Ectodermal cell (in vitro differentiated cells): ENCODE results near the gene WDR90.

Experiments
- H3K27ac ChIP-seq: 2 replicates; pipeline ENCODE4 v1.7.0; 2013; ENCODE audit warnings: mild to moderate bottlenecking, low read depth, low read length; ENCODE audit not compliant: insufficient read depth, poor library complexity, severe bottlenecking
- H3K27me3 ChIP-seq: 2 replicates; pipeline ENCODE4 v1.7.0; 2013; ENCODE audit warnings: mild to moderate bottlenecking, low read length; ENCODE audit not compliant: insufficient read depth, control insufficient read depth, poor library complexity, severe bottlenecking
- H3K36me3 ChIP-seq: one replicate; pipeline ENCODE4 v1.7.0; 2013; ENCODE audit warnings: low read length; ENCODE audit not compliant: control insufficient read depth, insufficient read depth
- H3K4me1 ChIP-seq: one replicate; pipeline ENCODE4 v1.7.0; 2013; ENCODE audit warnings: low read length; ENCODE audit not compliant: control insufficient read depth, insufficient read depth
- H3K4me3 ChIP-seq: 2 replicates; pipeline ENCODE4 v1.7.0; 2013; ENCODE audit warnings: low read depth, low read length, control low read depth; ENCODE audit not compliant: insufficient read depth
- H3K9me3 ChIP-seq: 2 replicates; pipeline ENCODE4 v1.7.0; 2013; ENCODE audit warnings: mild to moderate bottlenecking, low read length, moderate library complexity; ENCODE audit not compliant: control insufficient read depth
- WGBS, 2 experiments: methylation state at CpG; one replicate each; pipeline ENCODE4 v1.1.7; 2013; ENCODE audit warnings: missing lambda C conversion rate in 2 of 2; 5-methylcytosine and 5-hydroxymethylcytosine counted together

Gene WDR90

DNA sequence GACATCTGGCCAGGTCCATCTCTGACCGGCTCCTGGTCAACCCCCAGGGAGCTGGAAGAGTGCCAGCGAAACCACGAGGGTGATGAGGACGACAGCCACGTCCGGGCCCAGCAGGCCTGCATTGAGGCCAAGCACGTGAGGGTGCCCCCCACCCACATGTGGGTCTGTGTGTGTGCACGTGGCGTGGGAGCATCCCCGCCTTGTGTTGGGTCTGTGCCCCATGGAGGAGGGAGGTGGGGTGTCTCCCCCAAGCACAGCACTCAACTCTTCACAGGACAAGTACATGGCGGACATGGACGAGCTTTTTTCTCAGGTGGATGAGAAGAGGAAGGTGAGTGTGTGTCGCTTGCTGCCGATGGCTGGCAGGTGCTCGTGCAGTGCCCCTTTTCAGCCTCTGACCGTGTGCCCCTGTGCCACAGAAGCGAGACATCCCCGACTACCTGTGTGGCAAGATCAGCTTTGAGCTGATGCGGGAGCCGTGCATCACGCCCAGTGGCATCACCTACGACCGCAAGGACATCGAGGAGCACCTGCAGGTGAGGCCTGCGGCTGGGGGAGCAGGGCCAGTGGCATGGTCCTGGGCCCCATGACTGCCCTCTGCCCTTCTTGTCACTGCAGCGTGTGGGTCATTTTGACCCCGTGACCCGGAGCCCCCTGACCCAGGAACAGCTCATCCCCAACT, 32.7 kb downstream of the WDR90 start:
- Histone ChIP-seq H3K27me3 (no peaks in the 10 kb centered on the region), H3K4me1 (peaks cover 13% of the 10 kb centered on the region), H3K27ac (no peak overlapping the region), H3K36me3 (peaks cover 15% of the 10 kb centered on the region), H3K4me3 (no peak overlapping the region), H3K9me3 (no peaks in the 10 kb centered on the region)
- WGBS, 2 experiments, result 95 to 97% methylated on average over 28 of the region's 28 CpGs

- H3K4me3 ChIP-seq, result peak overlapping the region; percentile 73
- peaks cover 19% of the 10 kb centered on the region for H3K36me3 ChIP-seq
- WGBS, 2 experiments, result 93% methylated on average over 36 of the region's 36 CpGs
Observed at GRCh38 chr16:682493-683395, 33.6 kb downstream of the WDR90 start.

DNA sequence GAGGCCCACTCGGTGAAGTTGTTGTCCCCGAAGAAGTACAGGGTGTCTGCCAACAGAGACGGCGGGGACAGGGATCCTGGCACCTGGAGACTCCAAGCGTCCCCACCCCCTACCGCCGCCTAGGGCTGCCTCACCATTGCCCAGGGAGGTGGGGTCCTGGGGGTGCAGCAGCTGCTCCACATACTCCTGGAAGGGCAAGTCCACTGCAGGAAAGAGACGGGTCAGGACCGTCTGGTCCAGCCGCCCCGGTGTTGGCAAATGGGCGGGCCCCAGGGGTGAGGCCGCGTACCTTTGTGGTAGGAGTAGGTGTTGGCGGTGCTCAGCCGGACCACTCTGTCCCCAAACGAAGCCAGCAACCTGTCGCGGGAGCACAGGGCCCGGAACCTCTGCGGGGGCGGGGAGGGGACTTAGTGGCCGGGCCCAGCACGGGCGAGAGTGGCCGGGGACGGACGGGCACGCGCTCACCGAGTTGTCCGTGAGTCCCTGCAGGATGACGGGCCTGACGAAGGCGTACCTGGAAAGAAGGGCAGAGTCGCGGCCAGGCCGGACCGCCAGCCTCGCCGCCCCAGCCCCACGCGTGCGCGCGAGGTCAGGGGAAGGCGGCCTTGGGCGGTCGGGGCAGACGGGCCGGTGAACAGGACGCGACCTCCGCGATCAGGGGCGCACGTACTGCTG, 34.4 kb downstream of the WDR90 start:
- H3K27me3 ChIP-seq, result no peaks in the 10 kb centered on the region
- peak overlapping the region; percentile 36 for H3K27ac ChIP-seq
- peaks cover 23% of the 10 kb centered on the region for H3K36me3 ChIP-seq
- 19% methylated on average over 57 of the region's 57 CpGs for WGBS, 2 experiments
- H3K4me3 ChIP-seq, result peak overlapping the region; percentile 73
- no peaks in the 10 kb centered on the region for H3K9me3 ChIP-seq
- peaks cover 13% of the 10 kb centered on the region for H3K4me1 ChIP-seq

More at GRCh38 chr16:682493-683395, 33.6 kb downstream of the WDR90 start:
- no peaks in the 10 kb centered on the region for H3K27me3 ChIP-seq
- H3K9me3 ChIP-seq, result no peaks in the 10 kb centered on the region
- H3K4me1 ChIP-seq, result peaks cover 13% of the 10 kb centered on the region
- H3K27ac ChIP-seq, result no peak overlapping the region

GRCh38 chr16:684071-684794, 35.1 kb downstream of the WDR90 start, which contains the start of gene JMJD8:
TSS of gene JMJD8 (minus strand) at chr16:684334. CDS start at chr16:684319, 15 bp downstream.
- Histone ChIP-seq H3K4me1 (peaks cover 17% of the 10 kb centered on the region), H3K36me3 (peaks cover 23% of the 10 kb centered on the region), H3K4me3 (peak within 1 kb of the TSS; percentile 73), H3K9me3 (no peaks in the 10 kb centered on the region), H3K27ac (peak within 1 kb of the TSS; percentile 44), H3K27me3 (no peaks in the 10 kb centered on the region)
- WGBS, 2 experiments, result 10 to 11% methylated on average over 91 of the region's 91 CpGs

GRCh38 chr16:684961-685696, 36.0 kb downstream of the WDR90 start:
- H3K4me3 ChIP-seq, result no peak overlapping the region
- H3K4me1 ChIP-seq, result peaks cover 21% of the 10 kb centered on the region
- no peaks in the 10 kb centered on the region for H3K9me3 ChIP-seq
- 95 to 96% methylated on average over 61 of the region's 61 CpGs for WGBS, 2 experiments
- H3K36me3 ChIP-seq, result peaks cover 23% of the 10 kb centered on the region
- no peak overlapping the region for H3K27ac ChIP-seq
- H3K27me3 ChIP-seq, result no peaks in the 10 kb centered on the region

DNA sequence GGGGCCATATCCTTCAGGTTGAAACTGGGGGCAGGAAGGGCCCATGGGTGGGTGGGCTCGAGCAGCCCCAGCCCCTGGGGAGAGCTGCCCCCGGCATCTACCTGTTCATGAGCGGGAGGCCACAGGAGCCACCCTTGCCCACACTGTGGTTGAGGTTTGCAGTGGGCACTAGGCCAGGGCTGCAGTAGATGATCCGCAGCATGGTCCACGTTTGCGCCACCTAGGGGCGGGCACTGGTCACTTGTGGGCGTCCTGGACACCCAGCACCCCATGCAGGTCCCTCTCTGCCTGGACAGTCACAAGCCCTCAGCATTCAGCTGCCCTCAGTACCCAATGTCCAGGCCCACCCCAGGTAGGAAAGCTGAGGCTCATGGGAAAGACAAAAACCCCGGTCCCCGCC, 36.8 kb downstream of the WDR90 start:
- Histone ChIP-seq H3K36me3 (peaks cover 23% of the 10 kb centered on the region), H3K27me3 (peaks cover 4% of the 10 kb centered on the region), H3K4me3 (no peak overlapping the region), H3K27ac (no peak overlapping the region), H3K9me3 (no peaks in the 10 kb centered on the region), H3K4me1 (peaks cover 21% of the 10 kb centered on the region)
- WGBS, 2 experiments, result 82 to 85% methylated on average over 10 of the region's 10 CpGs

DNA sequence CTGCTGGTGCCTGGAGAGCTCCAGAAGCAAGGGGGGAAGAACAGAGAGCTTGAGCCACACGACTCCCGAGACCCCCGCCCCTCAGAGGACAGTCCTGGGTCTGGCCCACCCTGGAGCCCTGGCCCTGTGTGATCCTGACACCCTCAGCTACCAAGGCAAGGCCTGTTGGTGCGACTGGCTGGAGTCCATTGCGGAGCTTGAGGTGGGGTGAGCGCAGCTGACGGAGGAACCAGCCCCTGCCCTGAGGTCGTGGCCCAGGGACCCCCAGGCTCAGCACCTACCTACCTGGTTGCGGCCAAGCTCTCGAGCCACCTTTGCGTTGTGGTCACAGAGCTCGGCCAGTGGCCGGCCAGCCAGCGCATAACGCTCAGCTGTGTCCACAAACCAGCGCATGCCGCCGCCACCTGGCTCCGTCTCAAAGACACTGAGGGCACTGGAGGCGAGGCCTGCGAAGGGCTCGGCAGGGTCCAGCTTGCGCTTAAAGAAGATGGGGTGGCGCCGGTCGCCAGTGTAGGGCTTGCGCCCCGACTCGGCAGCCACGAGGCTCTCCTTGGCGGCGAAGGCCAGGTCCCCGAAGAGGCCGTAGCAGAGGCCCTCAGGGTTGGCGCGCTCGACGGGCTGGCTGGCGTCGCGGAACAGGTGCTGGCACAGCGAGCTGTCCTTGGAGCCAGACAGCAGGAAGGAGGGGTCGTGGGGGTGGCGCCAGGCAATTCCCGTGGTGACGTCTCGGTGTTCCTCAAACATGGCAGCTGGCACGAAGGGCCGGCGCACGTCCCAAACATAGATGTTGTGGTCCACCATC, 37.5 kb downstream of the WDR90 start:
- 96% methylated on average over 51 of the region's 51 CpGs for WGBS, 2 experiments
- Histone ChIP-seq H3K4me1 (peaks cover 15% of the 10 kb centered on the region), H3K27me3 (peaks cover 9% of the 10 kb centered on the region), H3K27ac (no peak overlapping the region), H3K4me3 (no peak overlapping the region), H3K9me3 (no peaks in the 10 kb centered on the region), H3K36me3 (peaks cover 21% of the 10 kb centered on the region)

GRCh38 chr16:687499-687898, 38.3 kb downstream of the WDR90 start:
- Histone ChIP-seq H3K4me3 (no peak overlapping the region), H3K27ac (no peak overlapping the region), H3K27me3 (peaks cover 17% of the 10 kb centered on the region), H3K36me3 (peaks cover 13% of the 10 kb centered on the region), H3K4me1 (peaks cover 15% of the 10 kb centered on the region), H3K9me3 (no peaks in the 10 kb centered on the region)
- WGBS, 2 experiments, result 94% methylated on average over 19 of the region's 19 CpGs
